Embryonic facial prominence (tissue), 1 donor: ENCODE measurements around the gene ARHGEF40.

ENCODE experiments used
- DNase-seq: peaks from one replicate; pipeline ENCODE4 v3.0.0-alpha.2; 2016; ENCODE audit errors: extremely low spot score

Gene ARHGEF40

DNA sequence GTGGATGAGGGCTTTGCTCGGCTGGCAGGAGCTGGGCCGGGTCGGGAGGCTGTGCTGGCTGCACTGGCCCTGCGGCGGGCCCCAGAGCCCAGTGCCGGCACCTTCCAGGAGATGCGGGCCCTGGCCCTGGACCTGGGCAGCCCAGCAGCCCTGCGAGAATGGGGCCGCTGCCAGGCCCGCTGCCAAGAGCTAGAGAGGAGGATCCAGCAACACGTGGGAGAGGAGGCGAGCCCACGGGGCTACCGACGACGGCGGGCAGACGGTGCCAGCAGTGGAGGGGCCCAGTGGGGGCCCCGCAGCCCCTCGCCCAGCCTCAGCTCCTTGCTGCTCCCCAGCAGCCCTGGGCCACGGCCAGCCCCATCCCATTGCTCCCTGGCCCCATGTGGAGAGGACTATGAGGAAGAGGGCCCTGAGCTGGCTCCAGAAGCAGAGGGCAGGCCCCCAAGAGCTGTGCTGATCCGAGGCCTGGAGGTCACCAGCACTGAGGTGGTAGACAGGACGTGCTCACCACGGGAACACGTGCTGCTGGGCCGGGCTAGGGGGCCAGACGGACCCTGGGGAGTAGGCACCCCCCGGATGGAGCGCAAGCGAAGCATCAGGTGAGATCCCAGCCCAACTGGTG lies 11.5 kb downstream of the ARHGEF40 start:
- no peak for DNase-seq

DNA sequence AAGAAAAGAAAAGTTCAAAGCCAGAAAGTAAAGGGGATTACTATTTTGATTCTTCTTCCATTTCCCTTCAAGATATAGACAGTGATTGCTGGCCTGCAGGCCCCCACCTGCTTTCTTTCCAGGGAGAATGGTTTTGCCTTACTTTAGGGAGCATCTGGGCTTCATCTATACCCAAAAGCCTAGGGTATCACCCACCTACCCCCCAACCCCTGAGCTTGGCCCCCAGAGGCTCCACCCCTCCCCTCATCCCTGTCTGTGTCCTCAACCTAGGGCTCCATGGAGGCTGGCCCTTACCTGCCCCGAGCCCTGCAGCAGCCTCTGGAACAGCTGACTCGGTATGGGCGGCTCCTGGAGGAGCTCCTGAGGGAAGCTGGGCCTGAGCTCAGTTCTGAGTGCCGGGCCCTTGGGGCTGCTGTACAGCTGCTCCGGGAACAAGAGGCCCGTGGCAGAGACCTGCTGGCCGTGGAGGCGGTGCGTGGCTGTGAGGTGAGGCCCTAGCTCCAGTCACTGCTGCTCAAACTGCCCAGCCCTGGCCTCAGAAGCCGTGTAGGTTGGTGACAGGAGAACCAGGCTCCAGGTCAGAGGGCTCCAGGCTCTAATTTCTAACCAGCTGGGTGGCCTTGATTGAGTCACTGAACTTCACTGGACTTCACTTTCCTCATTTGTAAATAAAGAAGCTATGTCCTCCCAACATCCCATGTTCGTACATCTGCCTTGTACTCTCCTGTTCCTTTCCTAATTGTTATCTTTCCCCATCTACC lies 13.6 kb downstream of the ARHGEF40 start:
- no peak for DNase-seq

DNA sequence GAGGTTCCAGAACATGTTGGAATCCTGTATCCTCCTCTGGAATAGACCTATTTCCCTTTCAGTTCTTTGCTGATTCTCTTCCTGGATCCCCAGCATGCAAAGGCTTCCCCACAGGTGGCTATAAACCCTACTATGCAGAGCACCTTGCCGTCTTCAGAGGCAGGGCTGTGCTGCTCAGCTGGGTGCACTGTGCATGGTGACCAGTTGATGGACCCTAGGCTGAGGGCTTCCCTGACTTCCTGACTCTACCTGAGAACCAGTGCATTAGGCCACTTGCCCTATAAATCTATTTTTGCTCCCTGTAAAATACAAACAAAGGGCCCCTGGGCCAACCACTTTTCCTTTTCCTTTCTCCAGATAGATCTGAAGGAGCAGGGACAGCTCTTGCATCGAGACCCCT lies 14.3 kb downstream of the ARHGEF40 start:
- no peak for DNase-seq

DNA sequence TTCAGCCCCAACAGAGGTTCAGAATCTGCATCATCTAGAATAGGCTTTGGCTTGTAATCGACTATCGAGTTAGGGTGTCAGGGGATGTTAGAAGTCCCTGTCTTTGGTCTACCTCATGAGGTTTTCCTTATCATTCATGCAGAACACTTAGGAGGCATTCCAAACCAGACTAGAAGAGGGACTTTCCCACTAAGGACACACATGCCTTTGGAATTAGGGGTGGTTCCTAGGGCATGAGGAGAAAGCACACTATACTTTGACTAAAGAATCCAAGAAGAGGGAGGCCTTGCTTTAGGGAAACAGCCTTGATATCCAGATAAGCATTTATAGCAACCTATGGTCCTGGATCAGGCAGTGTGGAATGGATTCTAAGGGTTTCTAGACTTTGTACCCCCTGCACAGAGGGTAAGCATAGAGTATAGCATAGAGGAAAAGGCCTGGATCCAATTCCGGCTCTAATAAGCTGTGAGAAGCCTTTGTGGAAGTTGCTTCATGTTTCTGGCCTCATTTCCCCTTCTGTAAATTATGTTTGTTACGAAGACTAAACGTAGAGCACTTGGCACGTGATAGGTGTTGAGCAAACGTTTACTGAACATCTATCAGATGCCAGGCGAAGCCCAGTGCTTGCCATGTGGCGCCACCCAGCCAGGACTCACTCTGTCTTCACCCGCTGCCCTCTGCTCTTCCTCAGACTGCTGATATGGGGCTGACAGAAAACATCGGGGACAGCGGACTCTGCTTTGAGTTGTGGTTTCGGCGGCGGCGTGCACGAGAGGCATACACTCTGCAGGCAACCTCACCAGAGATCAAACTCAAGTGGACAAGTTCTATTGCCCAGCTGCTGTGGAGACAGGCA lies 15.1 kb downstream of the ARHGEF40 start:
- DNase-seq: no peak

DNA sequence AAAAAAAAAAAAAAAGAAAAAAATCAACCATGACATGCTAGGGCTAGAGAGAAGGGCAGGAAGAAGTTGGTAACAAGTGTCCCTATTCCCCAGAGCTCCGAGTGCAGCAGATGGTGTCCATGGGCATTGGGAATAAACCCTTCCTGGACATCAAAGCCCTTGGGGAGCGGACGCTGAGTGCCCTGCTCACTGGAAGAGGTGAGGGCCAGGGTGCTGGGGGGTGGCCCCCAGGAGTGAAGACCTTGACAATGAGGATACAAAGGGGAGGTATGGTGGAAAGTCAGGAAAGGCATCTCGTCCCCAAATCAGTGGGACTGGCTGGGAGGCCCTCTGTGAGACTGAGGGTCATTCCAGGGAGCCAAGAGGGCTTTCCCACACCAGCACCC lies 16.8 kb downstream of the ARHGEF40 start:
- no peak for DNase-seq

DNA sequence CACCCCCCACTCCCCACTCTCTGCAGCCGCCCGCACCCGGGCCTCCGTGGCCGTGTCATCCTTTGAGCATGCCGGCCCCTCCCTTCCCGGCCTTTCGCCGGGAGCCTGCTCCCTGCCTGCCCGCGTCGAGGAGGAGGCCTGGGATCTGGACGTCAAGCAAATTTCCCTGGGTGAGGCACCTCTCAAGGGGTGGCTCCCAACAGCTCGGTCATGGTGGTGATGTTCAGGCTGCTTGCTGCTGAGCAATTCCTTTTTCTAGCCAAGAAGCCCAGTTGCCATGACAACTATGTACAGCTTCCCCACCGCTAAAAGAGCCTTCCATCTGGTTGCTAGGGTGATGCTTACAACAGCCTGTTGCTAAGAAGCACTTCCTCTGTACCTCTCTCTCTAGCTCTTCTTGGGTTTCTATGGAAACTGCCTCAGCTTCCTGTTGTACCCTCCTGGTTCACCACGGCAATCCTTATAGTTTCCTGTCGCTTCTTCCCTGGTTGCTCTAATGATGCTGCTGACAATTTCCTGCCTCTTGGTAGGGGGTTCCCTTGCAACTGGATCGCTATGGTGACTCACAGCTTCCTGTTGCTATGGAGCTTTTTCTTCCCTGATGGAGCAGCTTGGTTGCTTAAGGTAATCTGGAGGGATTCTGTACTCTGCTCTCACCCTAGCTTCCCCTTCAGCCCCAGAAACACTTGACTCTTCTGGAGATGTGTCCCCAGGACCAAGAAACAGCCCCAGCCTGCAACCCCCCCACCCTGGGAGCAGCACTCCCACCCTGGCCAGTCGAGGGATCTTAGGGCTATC lies 17.4 kb downstream of the ARHGEF40 start:
- peak; percentile 82 for DNase-seq

DNA sequence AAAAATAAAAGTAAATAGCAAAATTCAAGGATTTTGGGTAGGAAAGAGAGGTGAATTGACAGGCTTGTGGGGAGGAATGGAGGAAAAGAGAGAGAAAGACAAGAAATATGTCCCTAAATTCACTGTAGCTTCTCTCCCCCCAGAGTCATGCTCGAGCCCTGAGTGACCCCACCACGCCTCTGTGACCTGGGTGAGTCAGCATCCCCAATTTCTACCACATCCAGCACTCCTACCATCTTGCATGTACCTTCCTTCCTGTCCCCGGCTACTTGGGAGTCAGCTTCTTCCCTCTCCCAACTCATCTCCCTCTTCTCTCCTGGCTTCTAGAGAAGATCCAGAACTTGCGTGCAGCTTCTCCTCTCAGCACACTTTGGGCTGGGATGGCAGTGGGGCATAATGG lies 18.6 kb downstream of the ARHGEF40 start:
- DNase-seq: no peak

DNA sequence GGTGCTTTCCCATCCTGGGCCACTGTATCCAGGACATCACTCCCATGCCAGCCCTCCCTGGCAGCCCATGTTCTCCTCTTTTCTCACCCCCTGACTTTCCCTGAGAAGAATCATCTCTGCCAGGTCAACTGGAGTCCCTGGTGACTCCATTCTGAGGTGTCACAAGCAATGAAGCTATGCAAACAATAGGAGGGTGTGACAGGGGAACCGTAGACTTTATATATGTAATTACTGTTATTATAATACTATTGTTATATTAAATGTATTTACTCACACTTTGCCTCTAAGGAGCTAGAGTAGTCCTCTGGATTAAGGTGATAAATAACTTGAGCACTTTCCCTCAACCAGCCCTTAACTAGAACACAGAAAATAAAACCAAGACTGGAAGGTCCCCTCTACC lies 19.2 kb downstream of the ARHGEF40 start:
- DNase-seq: no peak

DNA sequence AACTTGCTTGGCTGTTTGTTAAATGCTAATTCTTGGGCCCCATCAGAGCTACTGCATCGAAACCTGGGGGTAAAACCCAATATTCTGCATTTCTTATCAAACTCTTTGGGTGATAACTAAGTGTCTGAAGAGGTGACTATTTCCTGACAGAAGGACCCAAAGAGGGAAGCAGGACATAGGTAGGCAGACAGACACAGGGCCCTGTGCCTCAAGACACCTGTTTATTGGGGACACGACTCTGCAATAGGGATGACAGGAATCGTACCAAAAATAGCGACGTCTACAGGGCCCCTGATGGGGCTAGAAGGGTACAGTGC lies 19.7 kb downstream of the ARHGEF40 start:
- no peak for DNase-seq

DNA sequence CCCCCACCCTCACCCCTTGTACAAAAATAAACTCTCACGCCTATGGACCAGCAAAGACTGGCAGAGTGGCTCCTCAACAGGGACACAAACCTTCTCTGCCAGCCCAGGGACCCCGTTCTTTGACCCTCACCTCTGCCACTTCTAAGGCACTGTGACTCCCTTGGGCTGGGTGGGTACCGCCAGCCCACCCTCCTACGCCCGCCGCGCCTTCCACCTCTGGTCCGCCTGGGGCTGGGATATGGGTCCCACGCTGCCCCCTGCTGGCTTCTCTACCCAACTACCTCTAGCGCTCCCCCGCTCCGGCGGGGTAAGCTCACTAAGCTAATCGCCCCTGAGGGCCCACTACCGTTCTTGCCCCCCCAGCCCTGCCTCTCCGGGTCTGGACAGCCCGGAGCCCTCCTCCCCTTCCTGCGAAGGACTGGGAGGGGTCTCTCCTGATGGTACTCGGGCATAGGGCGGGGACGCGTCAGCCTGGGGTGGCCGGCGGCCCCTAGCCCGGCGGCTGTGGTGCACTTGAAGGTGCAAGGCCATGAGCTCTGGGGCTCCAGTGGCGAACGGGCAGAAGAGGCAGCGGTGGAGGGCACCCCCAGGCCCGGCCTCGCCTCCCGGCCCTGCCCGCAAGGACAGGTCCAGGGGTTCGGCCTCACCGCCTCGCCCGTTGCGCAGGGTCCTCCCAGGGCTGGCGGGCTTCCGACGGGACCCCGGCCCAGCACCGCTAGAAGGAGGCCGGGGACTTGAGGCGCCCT lies 20.3 kb downstream of the ARHGEF40 start:
- no peak for DNase-seq

DNA sequence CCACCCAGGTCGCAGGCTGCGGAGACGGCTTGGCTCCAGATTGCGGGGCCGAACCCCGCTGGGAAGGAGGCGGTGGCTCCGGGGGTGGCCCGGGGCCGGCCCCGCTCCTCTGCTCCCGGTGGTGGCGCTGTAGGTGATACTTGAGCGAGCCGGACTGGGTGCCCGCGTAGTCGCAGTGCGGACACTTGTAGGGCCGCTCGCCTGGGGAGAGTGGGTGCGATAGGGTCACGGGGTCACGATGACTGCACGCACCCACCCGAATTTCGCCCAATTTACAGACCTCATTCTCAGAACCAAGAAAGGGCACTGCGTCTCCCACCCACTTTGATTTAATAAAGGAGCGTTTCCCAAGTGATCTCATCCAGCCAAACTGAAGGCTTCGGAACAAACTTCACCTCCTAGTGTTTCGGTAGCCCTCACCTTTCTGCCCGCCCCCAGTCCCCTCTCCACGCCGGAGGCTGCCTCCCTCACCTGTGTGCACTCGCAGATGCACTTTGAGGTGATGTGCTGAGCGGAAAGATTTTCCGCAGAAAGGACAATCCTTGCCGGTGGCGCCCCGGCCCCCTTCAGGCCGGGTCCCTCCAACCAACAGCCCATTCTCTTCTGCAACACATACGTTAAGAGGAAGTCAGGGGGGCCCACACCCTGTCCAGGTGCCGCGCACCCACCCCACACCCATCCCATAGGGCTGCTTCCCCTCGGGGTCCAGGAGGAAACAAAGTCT lies 21.0 kb downstream of the ARHGEF40 start:
- no peak for DNase-seq

DNA sequence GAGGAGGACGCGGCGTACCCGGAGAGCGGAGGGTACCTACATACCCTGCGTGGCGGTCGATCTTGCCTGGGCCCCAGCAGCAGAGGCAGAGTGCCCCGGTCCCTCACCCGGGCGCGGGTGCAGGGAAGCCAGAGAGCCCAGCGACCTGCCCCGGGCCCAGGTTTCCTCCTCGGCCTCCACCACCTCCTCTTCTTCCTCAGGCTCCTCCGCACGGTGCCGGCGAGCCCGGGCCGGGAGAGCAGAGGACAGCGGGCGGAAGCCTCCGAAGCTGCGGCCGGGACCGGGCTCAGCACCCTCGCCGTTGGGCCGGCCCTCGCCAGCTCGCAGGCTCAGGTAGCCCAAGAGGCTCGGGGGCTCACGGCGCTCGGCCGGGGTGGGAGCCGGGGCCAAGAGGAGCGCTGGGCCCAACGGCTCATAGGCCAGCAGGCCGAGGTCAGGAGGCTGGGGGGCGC lies 21.7 kb downstream of the ARHGEF40 start:
- no peak for DNase-seq

DNA sequence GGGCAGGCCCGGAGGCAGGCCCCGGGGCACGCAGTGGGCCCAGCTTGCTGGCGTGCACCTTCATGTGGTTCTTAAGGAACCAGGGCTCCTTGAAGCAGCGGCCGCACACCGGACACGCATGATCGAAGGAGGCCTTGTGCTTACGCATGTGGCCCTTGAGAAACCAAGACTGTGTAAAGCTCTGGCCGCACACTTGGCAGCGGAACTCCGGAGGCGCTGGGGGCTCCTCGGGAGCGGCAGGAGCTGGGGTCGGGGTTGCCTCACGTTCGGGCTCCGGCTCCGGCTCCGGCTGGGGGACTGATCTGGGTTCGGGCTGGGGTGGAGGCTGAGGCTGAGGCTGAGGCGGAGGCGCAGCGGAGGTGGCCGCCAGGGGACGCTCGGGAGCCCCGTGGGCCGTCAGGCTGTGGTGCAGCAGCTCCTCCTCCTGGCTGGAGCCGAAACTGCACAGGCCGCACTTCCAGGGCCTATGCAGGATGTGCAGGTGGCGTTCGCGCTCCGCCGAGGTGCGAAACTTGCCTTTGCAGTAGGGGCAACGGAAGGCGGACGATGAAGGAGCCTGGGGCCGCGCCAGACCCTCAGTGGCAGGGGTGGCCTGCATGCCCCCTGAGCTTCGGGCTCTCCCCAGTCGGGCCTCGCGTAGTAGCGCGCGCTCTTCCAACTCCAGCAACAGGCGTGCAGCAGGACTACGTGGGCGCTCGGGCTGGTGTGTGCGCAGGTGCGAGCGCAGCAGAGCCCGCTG lies 22.3 kb downstream of the ARHGEF40 start:
- DNase-seq: no peak

DNA sequence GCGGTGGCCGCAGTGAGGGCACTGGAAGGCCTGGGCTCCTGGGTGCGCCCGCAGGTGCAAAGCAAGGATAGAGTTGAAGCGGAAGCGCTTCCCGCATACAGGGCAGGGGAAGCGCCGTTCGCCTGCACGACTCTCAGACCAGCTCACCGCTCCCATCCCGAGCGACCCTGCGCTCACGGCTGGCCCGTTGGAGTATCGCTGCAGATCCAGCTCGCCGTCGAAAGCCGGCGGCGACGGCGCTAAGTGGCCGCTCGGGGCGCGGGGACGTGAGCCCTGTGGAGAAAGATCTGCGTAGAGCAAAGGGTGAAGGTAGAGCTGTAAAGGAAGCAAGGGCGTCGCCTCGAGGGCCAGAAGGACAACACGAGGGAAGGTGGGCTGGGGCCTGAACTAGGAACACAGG lies 22.9 kb downstream of the ARHGEF40 start:
- DNase-seq: no peak

DNA sequence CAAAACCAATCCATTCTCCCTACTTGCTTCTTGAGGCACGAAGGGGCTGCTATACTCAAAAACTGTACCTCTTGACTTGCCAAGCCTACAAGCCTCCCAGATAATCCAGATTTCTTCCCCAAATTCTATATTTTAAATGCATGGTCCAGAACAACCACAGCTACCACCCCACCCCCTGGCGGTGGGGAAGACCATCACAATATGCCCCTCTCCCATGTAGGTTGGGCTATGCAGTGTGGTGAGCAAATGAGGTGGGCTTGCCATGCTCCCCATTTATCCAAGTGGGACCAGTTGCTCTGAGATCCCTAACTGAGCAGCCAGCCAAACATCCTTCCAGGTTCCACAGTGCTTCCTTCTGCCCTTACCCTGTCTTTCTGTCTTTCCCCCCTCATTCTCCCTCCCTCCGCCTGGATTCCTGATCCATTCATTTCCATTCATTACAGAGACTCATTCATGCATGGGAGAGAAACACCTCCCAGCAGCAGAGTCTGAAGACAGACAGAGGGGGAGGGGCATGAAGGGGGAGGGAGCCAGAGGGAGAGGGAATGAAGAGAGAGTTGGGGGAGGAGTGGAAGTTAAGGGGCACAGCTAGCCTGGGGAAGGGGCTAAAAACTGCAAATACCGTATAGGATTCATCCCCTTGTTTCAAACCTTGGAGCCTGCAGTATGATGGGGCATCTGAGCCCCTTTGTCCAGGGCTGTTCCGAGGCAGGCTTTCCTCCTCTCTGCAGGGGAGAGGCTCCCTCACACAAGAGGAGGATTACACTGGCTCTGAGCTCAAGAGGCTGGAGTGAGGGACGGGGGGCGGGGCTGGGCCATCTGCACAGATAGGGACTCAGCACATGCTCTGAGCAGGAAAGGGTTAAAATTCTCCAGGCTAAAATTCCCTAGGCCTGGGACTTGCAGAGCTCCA lies 23.9 kb downstream of the ARHGEF40 start:
- DNase-seq: no peak

DNA sequence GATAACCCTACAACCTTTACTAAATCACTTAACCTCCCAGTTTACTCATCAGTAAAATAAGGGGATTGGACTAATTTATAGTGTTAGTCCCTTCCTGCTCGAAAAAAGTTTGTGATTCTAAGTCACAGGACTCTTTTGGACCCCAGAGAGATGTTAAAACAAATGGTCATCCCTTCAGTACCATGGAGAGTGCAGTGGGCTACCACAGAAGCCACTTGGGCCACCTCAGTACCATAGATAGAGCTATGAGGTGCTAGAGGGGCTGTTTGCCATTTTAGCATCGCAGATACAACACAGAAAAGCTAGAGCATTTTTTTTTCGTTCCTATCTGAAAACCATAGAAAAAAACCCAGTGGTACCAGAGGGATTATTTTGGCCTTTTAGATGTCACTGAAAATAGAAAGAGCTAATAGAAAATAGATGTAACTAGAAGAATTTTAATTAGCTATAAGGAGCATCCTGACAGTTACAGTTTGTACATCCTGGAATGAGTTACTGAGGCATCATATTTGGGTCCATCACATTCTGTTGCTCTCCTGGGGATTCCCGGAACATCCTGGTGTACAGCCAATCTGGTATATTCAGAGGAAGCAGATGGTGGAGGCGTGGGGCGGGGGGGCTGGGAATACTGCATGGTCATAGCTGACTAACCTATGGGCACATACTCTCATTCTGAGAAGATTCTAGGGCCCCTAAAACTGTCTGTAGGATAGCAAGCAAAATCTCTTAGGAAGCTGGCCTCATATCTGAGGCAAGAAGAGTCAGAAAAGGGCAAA lies 25.5 kb downstream of the ARHGEF40 start:
- no peak for DNase-seq

DNA sequence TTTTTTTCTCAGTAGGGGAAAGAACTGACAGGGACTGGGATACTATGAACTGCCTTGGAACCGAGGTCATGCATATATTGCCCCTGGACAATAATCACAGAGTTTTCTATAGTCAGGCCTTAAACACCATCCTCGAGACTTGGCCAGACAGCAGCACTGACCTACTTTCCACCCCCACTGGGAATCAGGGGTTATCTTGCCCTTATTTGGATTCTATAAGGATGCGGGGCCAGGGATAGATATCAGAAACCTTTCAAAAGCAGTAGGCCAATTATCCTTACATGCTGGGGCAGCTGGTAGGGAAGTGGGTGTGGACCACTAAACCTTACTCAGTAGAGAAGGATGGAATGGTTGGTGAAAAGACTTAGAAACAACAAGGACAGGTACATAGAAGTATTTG lies 26.3 kb downstream of the ARHGEF40 start:
- no peak for DNase-seq
